Measurements from ENCODE around the gene SVEP1.

Gene SVEP1

DNA sequence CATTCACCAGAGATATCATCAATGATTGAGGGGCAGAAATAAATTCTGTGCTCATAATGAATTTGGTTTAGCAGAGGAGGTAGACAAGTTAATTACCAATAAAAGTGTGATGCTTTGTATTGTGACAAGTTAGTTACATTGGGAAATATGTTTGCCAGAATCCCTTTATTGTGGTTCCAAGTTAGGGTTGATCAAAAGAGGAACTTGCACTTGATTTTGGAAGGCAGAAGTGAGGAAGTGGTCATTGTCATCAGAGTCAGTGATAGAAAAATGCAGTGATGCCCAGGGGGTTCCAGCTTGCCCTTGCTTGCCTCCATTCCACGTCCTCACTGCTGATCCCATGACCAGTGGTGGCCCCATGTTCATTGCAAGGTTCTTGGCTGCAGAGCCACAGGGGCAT, 69.7 kb downstream of the SVEP1 start:
- no peaks in the 10 kb centered on the region for H3K9me3 ChIP-seq (ENCODE audit: insufficient read depth, low read length)
- H4K20me1 ChIP-seq (ENCODE audit: low read depth, low read length), result no peaks in the 10 kb centered on the region
- no peaks in the 10 kb centered on the region for H3K79me2 ChIP-seq (ENCODE audit: insufficient read depth, low read length)
- H3K4me2 ChIP-seq (ENCODE audit: low read depth, low read length, poor library complexity, severe bottlenecking), result no peak overlapping the region
- H3K9me2 ChIP-seq (replicated peaks; ENCODE audit: insufficient read depth, low read length), result no peaks in the 10 kb centered on the region
- no peaks in the 10 kb centered on the region for H3K36me3 ChIP-seq (ENCODE audit: low read length)
- H2AFZ ChIP-seq (ENCODE audit: low read depth, low read length, severe bottlenecking), result no peak overlapping the region
- H3K4me3 ChIP-seq (ENCODE audit: insufficient read depth, low read length, poor library complexity, severe bottlenecking), result no peak overlapping the region
- no peaks in the 10 kb centered on the region for H3K27me3 ChIP-seq (ENCODE audit: low read length)
- H3K9ac ChIP-seq (ENCODE audit: low read length), result no peak overlapping the region
- H3K27ac ChIP-seq (ENCODE audit: low read depth, low read length), result no peak overlapping the region
- H3F3A ChIP-seq (ENCODE audit: insufficient read depth), result no peaks in the 10 kb centered on the region
- TF ChIP-seq CTCF (IDR thresholded peaks at IDR 0.05; ENCODE audit: insufficient read depth, low read length, poor library complexity, severe bottlenecking), result no peak
- TF ChIP-seq EZH2phosphoT487 (conservative IDR thresholded peaks at IDR 0.05; ENCODE audit: low read length), result no peak

DNA sequence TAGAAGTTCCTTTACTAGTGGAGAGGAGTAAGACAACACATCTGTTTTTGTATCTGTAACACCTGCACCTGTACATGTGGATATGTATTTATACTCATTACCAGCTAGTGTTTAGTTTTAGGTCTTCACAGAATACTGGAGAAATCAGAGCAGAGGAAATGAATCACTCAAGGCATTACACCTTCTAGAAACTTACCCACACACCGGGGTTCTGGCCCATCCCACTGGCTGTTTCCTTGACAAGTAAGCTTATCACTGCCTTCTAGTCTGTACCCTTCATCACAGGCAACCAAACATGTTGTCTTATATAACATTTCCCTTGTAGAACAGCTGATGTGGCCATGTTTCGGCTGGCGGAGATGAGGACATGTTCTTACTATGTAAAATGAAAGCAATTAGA, 76.7 kb downstream of the SVEP1 start:
- Histone ChIP-seq H3K9me3 (ENCODE audit: insufficient read depth, low read length) (no peaks in the 10 kb centered on the region), H3K4me3 (ENCODE audit: insufficient read depth, low read length, poor library complexity, severe bottlenecking) (no peak overlapping the region), H3F3A (ENCODE audit: insufficient read depth) (no peaks in the 10 kb centered on the region), H3K79me2 (ENCODE audit: insufficient read depth, low read length) (no peaks in the 10 kb centered on the region), H2AFZ (ENCODE audit: low read depth, low read length, severe bottlenecking) (no peak overlapping the region), H3K4me2 (ENCODE audit: low read depth, low read length, poor library complexity, severe bottlenecking) (no peak overlapping the region), H3K27me3 (ENCODE audit: low read length) (no peaks in the 10 kb centered on the region), H4K20me1 (ENCODE audit: low read depth, low read length) (no peaks in the 10 kb centered on the region), H3K9ac (ENCODE audit: low read length) (no peak overlapping the region), H3K27ac (ENCODE audit: low read depth, low read length) (no peak overlapping the region), H3K36me3 (ENCODE audit: low read length) (no peaks in the 10 kb centered on the region), H3K9me2 (replicated peaks; ENCODE audit: insufficient read depth, low read length) (no peaks in the 10 kb centered on the region)
- TF ChIP-seq EZH2phosphoT487 (conservative IDR thresholded peaks at IDR 0.05; ENCODE audit: low read length) (no peak), CTCF (IDR thresholded peaks at IDR 0.05; ENCODE audit: insufficient read depth, low read length, poor library complexity, severe bottlenecking) (no peak)

DNA sequence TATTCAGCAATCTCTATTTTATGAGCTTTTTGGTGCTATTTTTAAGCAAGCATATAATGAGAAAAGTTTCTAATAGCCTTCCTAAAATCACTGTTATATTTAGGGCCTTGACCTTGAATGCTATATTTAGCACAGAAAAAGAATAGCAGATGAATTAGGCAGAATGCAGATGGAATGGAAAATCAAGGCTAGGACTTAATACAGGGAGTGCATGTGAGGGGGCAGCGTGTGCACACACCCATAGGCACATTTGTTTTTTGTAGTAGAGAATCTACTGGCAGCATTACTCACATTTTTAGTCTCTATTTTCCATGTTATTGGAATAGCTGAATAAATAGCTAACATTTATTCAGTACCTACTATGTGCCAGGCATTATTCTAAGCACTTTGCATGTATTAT, 79.9 kb downstream of the SVEP1 start:
- Histone ChIP-seq H4K20me1 (ENCODE audit: low read depth, low read length) (no peaks in the 10 kb centered on the region), H3F3A (ENCODE audit: insufficient read depth) (no peaks in the 10 kb centered on the region), H3K9me3 (ENCODE audit: insufficient read depth, low read length) (no peaks in the 10 kb centered on the region), H3K4me3 (ENCODE audit: insufficient read depth, low read length, poor library complexity, severe bottlenecking) (no peak overlapping the region), H3K27ac (ENCODE audit: low read depth, low read length) (no peak overlapping the region), H3K27me3 (ENCODE audit: low read length) (no peaks in the 10 kb centered on the region), H3K36me3 (ENCODE audit: low read length) (no peaks in the 10 kb centered on the region), H3K4me2 (ENCODE audit: low read depth, low read length, poor library complexity, severe bottlenecking) (no peak overlapping the region), H3K9ac (ENCODE audit: low read length) (no peak overlapping the region), H3K79me2 (ENCODE audit: insufficient read depth, low read length) (no peaks in the 10 kb centered on the region), H2AFZ (ENCODE audit: low read depth, low read length, severe bottlenecking) (no peak overlapping the region), H3K9me2 (replicated peaks; ENCODE audit: insufficient read depth, low read length) (no peaks in the 10 kb centered on the region)
- TF ChIP-seq CTCF (IDR thresholded peaks at IDR 0.05; ENCODE audit: insufficient read depth, low read length, poor library complexity, severe bottlenecking), result no peak
- no peak for TF ChIP-seq EZH2phosphoT487 (conservative IDR thresholded peaks at IDR 0.05; ENCODE audit: low read length)

GRCh38 chr9:110487196-110487595, 92.3 kb downstream of the SVEP1 start:
- Histone ChIP-seq H4K20me1 (ENCODE audit: low read depth, low read length) (no peaks in the 10 kb centered on the region), H3K27me3 (ENCODE audit: low read length) (no peaks in the 10 kb centered on the region), H3K9me2 (replicated peaks; ENCODE audit: insufficient read depth, low read length) (no peaks in the 10 kb centered on the region), H3K36me3 (ENCODE audit: low read length) (no peaks in the 10 kb centered on the region), H3K9ac (ENCODE audit: low read length) (no peak overlapping the region), H2AFZ (ENCODE audit: low read depth, low read length, severe bottlenecking) (no peak overlapping the region), H3K4me2 (ENCODE audit: low read depth, low read length, poor library complexity, severe bottlenecking) (no peak overlapping the region), H3K9me3 (ENCODE audit: insufficient read depth, low read length) (no peaks in the 10 kb centered on the region), H3K27ac (ENCODE audit: low read depth, low read length) (no peak overlapping the region), H3K4me3 (ENCODE audit: insufficient read depth, low read length, poor library complexity, severe bottlenecking) (no peak overlapping the region), H3K79me2 (ENCODE audit: insufficient read depth, low read length) (no peaks in the 10 kb centered on the region), H3F3A (ENCODE audit: insufficient read depth) (no peaks in the 10 kb centered on the region)
- TF ChIP-seq EZH2phosphoT487 (conservative IDR thresholded peaks at IDR 0.05; ENCODE audit: low read length), result no peak
- no peak for TF ChIP-seq CTCF (IDR thresholded peaks at IDR 0.05; ENCODE audit: insufficient read depth, low read length, poor library complexity, severe bottlenecking)
